Ishikawa (cell line): ENCODE data around the gene FABP6.

Source experiments
- EP300 ChIP-seq: IDR thresholded peaks from 2 replicates; pipeline ENCODE4 v1.6.1; 2012; ENCODE audit warnings: borderline replicate concordance
- MAX ChIP-seq: IDR thresholded peaks from 2 replicates; pipeline ENCODE4 v1.6.1; 2012
- RAD21 ChIP-seq: IDR thresholded peaks from 2 replicates; pipeline ENCODE4 v1.6.1; 2012; ENCODE audit warnings: low read depth
- TF ChIP-seq, protein P1 (sequence below): IDR thresholded peaks from 2 replicates; pipeline ENCODE4 v1.6.1; 2012; ENCODE audit warnings: low read depth, mild to moderate bottlenecking

GRCh38 chr5:160266044-160266443 lies 36.7 kb downstream of the FABP6 start:
- TF ChIP-seq EP300 (no peak), RAD21 (no peak), MAX (no peak)
- TF ChIP-seq, protein P1, sequence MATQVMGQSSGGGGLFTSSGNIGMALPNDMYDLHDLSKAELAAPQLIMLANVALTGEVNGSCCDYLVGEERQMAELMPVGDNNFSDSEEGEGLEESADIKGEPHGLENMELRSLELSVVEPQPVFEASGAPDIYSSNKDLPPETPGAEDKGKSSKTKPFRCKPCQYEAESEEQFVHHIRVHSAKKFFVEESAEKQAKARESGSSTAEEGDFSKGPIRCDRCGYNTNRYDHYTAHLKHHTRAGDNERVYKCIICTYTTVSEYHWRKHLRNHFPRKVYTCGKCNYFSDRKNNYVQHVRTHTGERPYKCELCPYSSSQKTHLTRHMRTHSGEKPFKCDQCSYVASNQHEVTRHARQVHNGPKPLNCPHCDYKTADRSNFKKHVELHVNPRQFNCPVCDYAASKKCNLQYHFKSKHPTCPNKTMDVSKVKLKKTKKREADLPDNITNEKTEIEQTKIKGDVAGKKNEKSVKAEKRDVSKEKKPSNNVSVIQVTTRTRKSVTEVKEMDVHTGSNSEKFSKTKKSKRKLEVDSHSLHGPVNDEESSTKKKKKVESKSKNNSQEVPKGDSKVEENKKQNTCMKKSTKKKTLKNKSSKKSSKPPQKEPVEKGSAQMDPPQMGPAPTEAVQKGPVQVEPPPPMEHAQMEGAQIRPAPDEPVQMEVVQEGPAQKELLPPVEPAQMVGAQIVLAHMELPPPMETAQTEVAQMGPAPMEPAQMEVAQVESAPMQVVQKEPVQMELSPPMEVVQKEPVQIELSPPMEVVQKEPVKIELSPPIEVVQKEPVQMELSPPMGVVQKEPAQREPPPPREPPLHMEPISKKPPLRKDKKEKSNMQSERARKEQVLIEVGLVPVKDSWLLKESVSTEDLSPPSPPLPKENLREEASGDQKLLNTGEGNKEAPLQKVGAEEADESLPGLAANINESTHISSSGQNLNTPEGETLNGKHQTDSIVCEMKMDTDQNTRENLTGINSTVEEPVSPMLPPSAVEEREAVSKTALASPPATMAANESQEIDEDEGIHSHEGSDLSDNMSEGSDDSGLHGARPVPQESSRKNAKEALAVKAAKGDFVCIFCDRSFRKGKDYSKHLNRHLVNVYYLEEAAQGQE = no peak
